Fibroblast of pulmonary artery (primary cell): Measurements from ENCODE around the gene MAGI2.

Experiments used
- DNase-seq: peaks from one replicate; pipeline ENCODE4 v3.0.0-alpha.2; 2010; ENCODE audit warnings: low read depth
- H3K4me3 ChIP-seq: replicated peaks from 2 replicates; pipeline ENCODE4 v1.5.1; 2011; ENCODE audit warnings: low read depth, mild to moderate bottlenecking, control low read depth, low read length, moderate library complexity
- CTCF ChIP-seq: IDR thresholded peaks from 2 replicates; pipeline ENCODE4 v1.5.1; 2011; ENCODE audit warnings: mild to moderate bottlenecking, control low read depth, low read length, inconsistent platforms; ENCODE audit errors: missing control alignments

Gene MAGI2

GRCh38 chr7:79320741-79321473, 132.6 kb downstream of the MAGI2 start:
- H3K4me3 ChIP-seq = no peak overlapping the region
- TF ChIP-seq CTCF = no peak
- DNase-seq = no peak

- no peak for TF ChIP-seq CTCF
- no peak overlapping the region for H3K4me3 ChIP-seq
- peak; percentile 20 for DNase-seq
Observed at GRCh38 chr7:79319369-79319768, 134.1 kb downstream of the MAGI2 start.

- no peak overlapping the region for H3K4me3 ChIP-seq
- DNase-seq = peak; percentile 85
- no peak for TF ChIP-seq CTCF
Observed at GRCh38 chr7:79317728-79318127, 135.7 kb downstream of the MAGI2 start.

GRCh38 chr7:79312022-79312421, 141.4 kb downstream of the MAGI2 start:
- TF ChIP-seq CTCF = no peak
- no peak overlapping the region for H3K4me3 ChIP-seq
- no peak for DNase-seq

- no peak overlapping the region for H3K4me3 ChIP-seq
- peak; percentile 6 for TF ChIP-seq CTCF
- peak; percentile 10 for DNase-seq
Observed at GRCh38 chr7:79308192-79308591, 145.3 kb downstream of the MAGI2 start.

- no peak for TF ChIP-seq CTCF
- DNase-seq = no peak
- no peak overlapping the region for H3K4me3 ChIP-seq
Observed at GRCh38 chr7:79307376-79307775, 146.1 kb downstream of the MAGI2 start.

- H3K4me3 ChIP-seq = no peak overlapping the region
- no peak for TF ChIP-seq CTCF
- DNase-seq = no peak
Observed at GRCh38 chr7:79304711-79305110, 148.8 kb downstream of the MAGI2 start.
